Measurements from ENCODE around the gene TAF11L3.
"Not testable (repeated sequence)": the region's sequence is repeated elsewhere in the genome, so short reads cannot be mapped to it uniquely, and the experiment has no call there.

TAF11L3 gene

DNA sequence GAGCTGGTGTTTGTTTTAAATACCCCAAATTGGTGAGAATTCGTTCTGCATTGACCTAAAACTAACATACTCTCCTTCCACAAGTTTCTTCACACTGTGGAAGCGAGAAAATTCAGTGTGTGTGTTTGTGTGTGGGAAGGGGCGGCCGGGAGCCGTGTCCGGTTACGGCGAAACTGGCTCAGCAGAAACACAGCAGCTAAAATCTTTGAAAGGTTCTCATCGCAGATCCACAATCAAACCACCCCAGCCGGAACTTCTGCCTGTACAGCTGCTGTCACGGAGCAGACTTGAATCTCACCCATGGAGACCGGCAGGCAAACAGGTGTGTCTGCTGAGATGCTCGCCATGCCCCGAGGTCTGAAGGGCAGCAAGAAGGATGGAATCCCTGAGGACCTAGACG, at the start of gene TAF11L3:
TSS of gene TAF11L3 (plus strand) at position 301 of the 400 bp plus-strand sequence.
- intact Hi-C loops (cut with DNase I); DNase-seq: not testable (repeated sequence)

DNA sequence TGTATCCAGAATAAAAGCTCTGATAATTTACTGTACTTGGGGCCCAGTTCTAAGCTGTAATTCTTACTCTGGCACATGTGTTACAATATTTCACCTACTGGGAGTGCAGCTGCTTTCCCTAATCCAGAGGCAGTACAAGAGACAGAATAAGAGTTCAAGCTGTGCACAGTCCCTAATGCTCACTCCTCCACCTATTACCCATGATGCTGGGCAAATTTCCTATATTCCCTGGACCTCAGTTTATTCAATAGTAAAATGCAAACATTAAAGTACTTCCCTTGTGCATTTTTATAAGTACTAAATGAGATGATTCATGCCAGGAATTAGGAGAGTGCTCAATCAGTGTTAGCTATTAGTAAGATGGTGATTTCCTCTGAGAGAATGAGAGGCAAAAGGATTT, 48.1 kb upstream of the TAF11L3 start:
- intact Hi-C loops (cut with DNase I) = no loop called here
- DNase-seq = no peak

GRCh38 chr5:17475064-17475463, 43.1 kb upstream of the TAF11L3 start:
- intact Hi-C loops (cut with DNase I); DNase-seq: not testable (repeated sequence)

GRCh38 chr5:17477043-17477442, 41.1 kb upstream of the TAF11L3 start:
- intact Hi-C loops (cut with DNase I) = no loop called here
- no peak for DNase-seq

GRCh38 chr5:17477573-17478265, 40.4 kb upstream of the TAF11L3 start:
- no peak for DNase-seq
- intact Hi-C loops (cut with DNase I) = no loop called here

- DNase-seq = no peak
- intact Hi-C loops (cut with DNase I) = no loop called here
Observed at GRCh38 chr5:17481378-17481777, 36.8 kb upstream of the TAF11L3 start.

DNA sequence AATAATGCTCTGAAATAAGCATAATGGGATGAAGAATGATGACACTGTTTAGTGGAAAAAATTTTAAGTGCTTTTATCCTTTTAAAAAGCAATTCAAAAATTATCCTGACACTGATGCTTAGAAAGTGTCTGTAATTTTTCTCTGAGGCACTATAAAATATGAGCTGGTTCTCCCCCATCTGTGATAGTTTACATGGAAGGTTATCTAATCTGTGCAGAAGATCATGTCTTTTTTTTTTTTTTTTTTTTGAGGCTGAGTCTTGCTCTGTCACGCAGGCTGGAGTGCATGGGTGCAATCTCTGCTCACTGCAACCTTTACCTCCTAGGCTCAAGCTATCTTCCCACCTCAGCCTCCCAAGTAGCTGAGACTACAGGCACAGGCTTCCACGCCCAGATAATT, 35.4 kb upstream of the TAF11L3 start:
- intact Hi-C loops (cut with DNase I) = no loop called here
- DNase-seq = no peak

- peak in 1 of 10 donors; percentile 59 for DNase-seq
- intact Hi-C loops (cut with DNase I) = not testable (repeated sequence)
Observed at GRCh38 chr5:17486464-17487173, 31.5 kb upstream of the TAF11L3 start.

GRCh38 chr5:17487174-17487512, 31.0 kb upstream of the TAF11L3 start:
- DNase-seq = no peak
- intact Hi-C loops (cut with DNase I) = no loop called here

GRCh38 chr5:17491257-17491656, 26.9 kb upstream of the TAF11L3 start:
- peak in 1 of 10 donors; percentile 73 for DNase-seq
- intact Hi-C loops (cut with DNase I) = not testable (repeated sequence)

DNA sequence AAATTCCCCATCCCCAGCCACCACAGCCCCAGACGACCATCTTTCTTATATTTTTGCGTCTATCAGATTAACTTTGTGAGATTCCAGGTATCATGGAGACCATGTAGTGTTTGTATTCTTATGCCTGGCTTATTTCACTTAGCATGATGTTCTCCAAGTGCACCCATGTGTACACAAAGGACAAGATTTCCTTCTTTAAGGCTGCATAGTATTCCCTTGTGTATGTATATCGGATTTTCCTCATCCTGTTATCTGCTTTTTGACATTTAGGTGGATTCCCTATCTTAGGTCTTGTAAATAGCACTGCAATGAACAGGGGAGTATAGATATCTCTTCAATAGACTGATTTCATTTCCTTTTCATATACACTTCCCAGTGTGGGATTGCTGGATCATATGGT, 25.4 kb upstream of the TAF11L3 start:
- DNase-seq = no peak
- intact Hi-C loops (cut with DNase I) = no loop called here

DNA sequence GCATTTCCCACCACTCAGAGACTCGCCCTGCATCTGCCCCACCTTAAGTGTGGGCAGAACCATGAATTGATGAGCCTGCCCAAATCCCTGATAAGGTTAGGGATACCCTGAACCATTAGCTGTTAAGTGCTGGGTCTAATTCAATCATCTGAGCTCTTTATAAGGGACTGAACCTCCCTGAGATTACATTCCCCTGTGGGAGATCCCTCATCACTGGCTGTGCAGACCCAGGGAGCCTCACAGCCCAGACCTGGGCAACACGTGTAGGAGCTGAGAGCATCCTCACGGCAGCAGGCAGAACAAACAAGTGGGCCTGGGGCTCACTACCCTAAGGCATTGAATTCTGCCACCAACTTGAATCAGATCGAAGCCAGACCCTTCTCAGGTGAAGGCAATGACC, 20.7 kb upstream of the TAF11L3 start:
- DNase-seq = no peak
- intact Hi-C loops (cut with DNase I) = no loop called here

- DNase-seq; intact Hi-C loops (cut with DNase I): not testable (repeated sequence)
Observed at GRCh38 chr5:17497931-17498330, 20.2 kb upstream of the TAF11L3 start, which contains the start of gene TAF11L2. Gene TAF11L2 (plus strand): TSS chr5:17498231.

GRCh38 chr5:17511775-17512325, 6.3 kb upstream of the TAF11L3 start:
- intact Hi-C loops (cut with DNase I) = no loop called here
- peak in 3 of 10 donors; percentile 60 to 74 (median 64) for DNase-seq

- DNase-seq = peak in 2 of 10 donors; percentile 83 to 88
- intact Hi-C loops (cut with DNase I) = not testable (repeated sequence)
Observed at GRCh38 chr5:17517526-17517925, 641 bp upstream of the TAF11L3 start.

DNA sequence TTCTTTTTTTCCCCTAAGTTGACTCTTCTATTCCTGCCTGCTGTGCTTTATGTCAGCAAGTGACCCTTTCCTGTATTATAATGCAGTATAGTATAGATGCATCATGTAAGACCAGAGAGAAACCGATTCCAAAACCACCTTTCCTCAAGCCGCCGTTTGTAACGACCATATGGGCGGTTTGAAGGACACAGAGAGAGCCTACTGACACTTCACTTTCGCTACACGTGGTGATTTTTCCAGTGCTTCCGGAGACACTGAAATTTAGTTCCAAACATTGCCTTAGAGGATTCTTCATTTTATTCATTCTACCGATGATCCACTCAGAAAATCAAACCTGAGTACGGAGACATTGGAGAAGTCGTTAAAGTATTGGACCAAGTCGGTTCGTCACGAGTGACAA, 1.3 kb downstream of the TAF11L3 start:
- intact Hi-C loops (cut with DNase I) = not testable (repeated sequence)
- peak in 2 of 10 donors; percentile 15 to 58 for DNase-seq

DNA sequence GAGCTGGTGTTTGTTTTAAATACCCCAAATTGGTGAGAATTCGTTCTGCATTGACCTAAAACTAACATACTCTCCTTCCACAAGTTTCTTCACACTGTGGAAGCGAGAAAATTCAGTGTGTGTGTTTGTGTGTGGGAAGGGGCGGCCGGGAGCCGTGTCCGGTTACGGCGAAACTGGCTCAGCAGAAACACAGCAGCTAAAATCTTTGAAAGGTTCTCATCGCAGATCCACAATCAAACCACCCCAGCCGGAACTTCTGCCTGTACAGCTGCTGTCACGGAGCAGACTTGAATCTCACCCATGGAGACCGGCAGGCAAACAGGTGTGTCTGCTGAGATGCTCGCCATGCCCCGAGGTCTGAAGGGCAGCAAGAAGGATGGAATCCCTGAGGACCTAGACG, 3.3 kb downstream of the TAF11L3 start, which contains the start of gene TAF11L4:
TSS of gene TAF11L4 (plus strand) at position 301 of the 400 bp plus-strand sequence.
- intact Hi-C loops (cut with DNase I); DNase-seq: not testable (repeated sequence)

- DNase-seq; intact Hi-C loops (cut with DNase I): not testable (repeated sequence)
Observed at GRCh38 chr5:17524935-17525334, 6.8 kb downstream of the TAF11L3 start, which contains the start of gene TAF11L5. Gene TAF11L5 (plus strand): TSS chr5:17525235.

- peak in 5 of 10 donors; percentile 24 to 85 (median 76) for DNase-seq
- intact Hi-C loops (cut with DNase I) = not testable (repeated sequence)
Observed at GRCh38 chr5:17526504-17526903, 8.3 kb downstream of the TAF11L3 start.

DNA sequence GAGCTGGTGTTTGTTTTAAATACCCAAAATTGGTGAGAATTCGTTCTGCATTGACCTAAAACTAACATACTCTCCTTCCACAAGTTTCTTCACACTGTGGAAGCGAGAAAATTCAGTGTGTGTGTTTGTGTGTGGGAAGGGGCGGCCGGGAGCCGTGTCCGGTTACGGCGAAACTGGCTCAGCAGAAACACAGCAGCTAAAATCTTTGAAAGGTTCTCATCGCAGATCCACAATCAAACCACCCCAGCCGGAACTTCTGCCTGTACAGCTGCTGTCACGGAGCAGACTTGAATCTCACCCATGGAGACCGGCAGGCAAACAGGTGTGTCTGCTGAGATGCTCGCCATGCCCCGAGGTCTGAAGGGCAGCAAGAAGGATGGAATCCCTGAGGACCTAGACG, 10.2 kb downstream of the TAF11L3 start, which contains the start of gene TAF11L6:
TSS of gene TAF11L6 (plus strand) at position 301 of the 400 bp plus-strand sequence.
- DNase-seq; intact Hi-C loops (cut with DNase I): not testable (repeated sequence)
